Vagina (tissue), 2 donors: ENCODE measurements around the gene PHB1. TPM values are rescaled to one million over a fixed set of nuclear protein-coding genes. Genes with fewer than 3 reads are reported as not detected.

Source experiments
- DNase-seq, 2 donors: peaks; one replicate each; pipeline ENCODE4 v3.0.0-alpha.2; 2017; ENCODE audit errors: extremely low spot score in 2 of 2
- H3K27ac ChIP-seq: fragments of 200-600 bp; sonication (generic); one replicate; pipeline ENCODE4 v1.5.1; 2019
- H3K27me3 ChIP-seq: fragments of 200-600 bp; sonication (generic); one replicate; pipeline ENCODE4 v1.5.1; 2019
- H3K36me3 ChIP-seq, 2 donors: fragments of 200-600 bp; sonication (generic); one replicate each; pipeline ENCODE4 v1.5.1; 2017 to 2019
- H3K4me1 ChIP-seq: fragments of 200-600 bp; sonication (generic); one replicate; pipeline ENCODE4 v1.5.1; 2019
- H3K4me3 ChIP-seq, 2 donors: fragments of 200-600 bp; sonication (generic); 1 replicate in 1 of 2; 2 replicates in 1 of 2; pipeline ENCODE4 v1.5.1; 2016 to 2019
- H3K9me3 ChIP-seq: fragments of 200-600 bp; sonication (generic); one replicate; pipeline ENCODE4 v1.5.1; 2019
- POLR2A ChIP-seq, 2 donors: fragments of 450-650 bp; IDR thresholded peaks; one replicate each; pipeline ENCODE4 v1.6.1; 2017; ENCODE audit warnings: antibody characterized with exemption in 2 of 2, mild to moderate bottlenecking in 2 of 2, moderate library complexity in 2 of 2
- POLR2AphosphoS5 ChIP-seq, 2 donors: sonication (generic); formaldehyde crosslinking; IDR thresholded peaks; one replicate each; pipeline ENCODE4 v1.9.0; 2017; ENCODE audit warnings: antibody characterized with exemption in 2 of 2, mild to moderate bottlenecking in 2 of 2, low read depth in 1 of 2; ENCODE audit not compliant: insufficient read depth in 1 of 2
- intact Hi-C: fragments of 100-400 bp; cut with DNase I; formaldehyde crosslinking; loops from one replicate; pipeline ENCODE4 v1.15.1; 2023
- total RNA-seq: library from RNA; depleted of rRNA; stranded (reverse); fragments of >200 nt; gene quantifications from one replicate; pipeline ENCODE4 v1.2.3, GENCODE V29; 2016
- TF ChIP-seq, protein P1 (sequence below), 3 experiments: fragments of 450-650 bp in 2 of 3; fragments of 200-600 bp in 1 of 3; sonication (generic) in 1 of 3; IDR thresholded peaks; one replicate each; pipeline ENCODE4 v1.5.1; 2017 to 2019; ENCODE audit warnings: antibody characterized with exemption in 3 of 3, mild to moderate bottlenecking in 2 of 3, moderate library complexity in 2 of 3

Gene PHB1
- total RNA-seq, 1 donor from 2014 or later: 58.7 TPM

GRCh38 chr17:49445591-49445990 lies 30.9 kb upstream of the PHB1 start:
- TF ChIP-seq POLR2A (IDR thresholded peaks at IDR 0.05) (no peak), POLR2AphosphoS5 (IDR thresholded peaks at IDR 0.05; ENCODE audit: insufficient read depth in 1 of 2, low read depth in 1 of 2) (no peak)
- TF ChIP-seq, protein P1, sequence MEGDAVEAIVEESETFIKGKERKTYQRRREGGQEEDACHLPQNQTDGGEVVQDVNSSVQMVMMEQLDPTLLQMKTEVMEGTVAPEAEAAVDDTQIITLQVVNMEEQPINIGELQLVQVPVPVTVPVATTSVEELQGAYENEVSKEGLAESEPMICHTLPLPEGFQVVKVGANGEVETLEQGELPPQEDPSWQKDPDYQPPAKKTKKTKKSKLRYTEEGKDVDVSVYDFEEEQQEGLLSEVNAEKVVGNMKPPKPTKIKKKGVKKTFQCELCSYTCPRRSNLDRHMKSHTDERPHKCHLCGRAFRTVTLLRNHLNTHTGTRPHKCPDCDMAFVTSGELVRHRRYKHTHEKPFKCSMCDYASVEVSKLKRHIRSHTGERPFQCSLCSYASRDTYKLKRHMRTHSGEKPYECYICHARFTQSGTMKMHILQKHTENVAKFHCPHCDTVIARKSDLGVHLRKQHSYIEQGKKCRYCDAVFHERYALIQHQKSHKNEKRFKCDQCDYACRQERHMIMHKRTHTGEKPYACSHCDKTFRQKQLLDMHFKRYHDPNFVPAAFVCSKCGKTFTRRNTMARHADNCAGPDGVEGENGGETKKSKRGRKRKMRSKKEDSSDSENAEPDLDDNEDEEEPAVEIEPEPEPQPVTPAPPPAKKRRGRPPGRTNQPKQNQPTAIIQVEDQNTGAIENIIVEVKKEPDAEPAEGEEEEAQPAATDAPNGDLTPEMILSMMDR (IDR thresholded peaks at IDR 0.05): no peak
- Histone ChIP-seq H3K36me3 (no peaks in the 10 kb centered on the region), H3K4me1 (no peaks in the 10 kb centered on the region), H3K27ac (no peak overlapping the region), H3K4me3 (no peak overlapping the region), H3K9me3 (no peaks in the 10 kb centered on the region), H3K27me3 (no peaks in the 10 kb centered on the region)
- intact Hi-C loops: no loop called here
- no peak for DNase-seq

- Histone ChIP-seq H3K4me1 (no peaks in the 10 kb centered on the region), H3K27me3 (no peaks in the 10 kb centered on the region), H3K4me3 (no peak overlapping the region), H3K36me3 (no peaks in the 10 kb centered on the region), H3K27ac (no peak overlapping the region), H3K9me3 (no peaks in the 10 kb centered on the region)
- TF ChIP-seq, protein P1 (IDR thresholded peaks at IDR 0.05): no peak
- TF ChIP-seq POLR2AphosphoS5 (IDR thresholded peaks at IDR 0.05; ENCODE audit: insufficient read depth in 1 of 2, low read depth in 1 of 2) (no peak), POLR2A (IDR thresholded peaks at IDR 0.05) (no peak)
- intact Hi-C loops: no loop called here
- DNase-seq: no peak
Observed at GRCh38 chr17:49444384-49444783, 29.7 kb upstream of the PHB1 start.

DNA sequence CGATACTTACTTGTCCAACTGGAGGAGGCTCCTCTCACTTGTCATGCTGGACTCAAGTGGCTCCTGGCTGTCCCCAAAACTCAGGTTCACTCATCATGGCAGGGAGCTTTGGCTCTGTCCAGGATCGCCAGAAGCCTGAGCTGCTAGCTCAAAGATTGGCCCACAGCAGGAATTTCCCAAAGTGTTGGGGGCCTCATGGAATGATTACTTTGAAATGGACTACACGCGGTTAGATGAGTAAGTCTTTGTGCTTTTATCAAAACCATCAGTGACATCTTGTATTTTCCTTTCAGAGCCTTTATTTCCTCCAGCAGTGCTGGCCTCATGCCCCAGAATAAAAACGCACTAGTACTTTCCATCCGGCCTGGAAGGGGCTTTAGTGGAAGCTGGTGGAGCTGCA lies 29.2 kb upstream of the PHB1 start:
- intact Hi-C loops: no loop called here
- H3K4me1 ChIP-seq: no peaks in the 10 kb centered on the region
- TF ChIP-seq POLR2AphosphoS5 (IDR thresholded peaks at IDR 0.05; ENCODE audit: insufficient read depth in 1 of 2, low read depth in 1 of 2) (no peak), POLR2A (IDR thresholded peaks at IDR 0.05) (no peak)
- TF ChIP-seq, protein P1 (IDR thresholded peaks at IDR 0.05): no peak
- no peaks in the 10 kb centered on the region for H3K9me3 ChIP-seq
- no peaks in the 10 kb centered on the region for H3K36me3 ChIP-seq
- no peak overlapping the region for H3K27ac ChIP-seq
- no peaks in the 10 kb centered on the region for H3K27me3 ChIP-seq
- H3K4me3 ChIP-seq: no peak overlapping the region
- no peak for DNase-seq

DNA sequence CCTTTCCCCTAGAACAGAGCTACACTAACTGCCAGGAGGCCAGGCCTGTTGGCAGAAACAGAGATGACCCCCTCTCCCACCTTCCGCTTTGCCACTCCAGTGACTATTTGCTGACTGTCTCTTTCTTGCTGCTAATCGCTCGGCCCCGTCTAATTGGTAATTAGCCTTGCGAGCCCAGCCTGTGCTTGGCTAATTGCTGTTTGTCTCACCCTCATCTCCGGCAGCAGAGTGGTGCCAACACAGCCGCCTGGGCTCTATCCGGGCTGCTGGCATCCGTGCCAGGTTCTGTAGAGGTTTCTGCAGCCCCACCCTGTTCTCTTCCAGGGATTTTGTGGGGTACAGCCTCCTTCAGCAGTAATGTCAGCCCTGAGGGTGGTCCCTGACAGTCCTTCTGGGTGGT lies 27.4 kb upstream of the PHB1 start:
- no peaks in the 10 kb centered on the region for H3K4me1 ChIP-seq
- no peaks in the 10 kb centered on the region for H3K9me3 ChIP-seq
- intact Hi-C loops: no loop called here
- no peaks in the 10 kb centered on the region for H3K36me3 ChIP-seq
- no peaks in the 10 kb centered on the region for H3K27me3 ChIP-seq
- H3K27ac ChIP-seq: no peak overlapping the region
- DNase-seq: no peak
- TF ChIP-seq POLR2AphosphoS5 (IDR thresholded peaks at IDR 0.05; ENCODE audit: insufficient read depth in 1 of 2, low read depth in 1 of 2): no peak
- TF ChIP-seq POLR2A (IDR thresholded peaks at IDR 0.05): no peak
- TF ChIP-seq, protein P1 (IDR thresholded peaks at IDR 0.05): no peak
- no peak overlapping the region for H3K4me3 ChIP-seq

DNA sequence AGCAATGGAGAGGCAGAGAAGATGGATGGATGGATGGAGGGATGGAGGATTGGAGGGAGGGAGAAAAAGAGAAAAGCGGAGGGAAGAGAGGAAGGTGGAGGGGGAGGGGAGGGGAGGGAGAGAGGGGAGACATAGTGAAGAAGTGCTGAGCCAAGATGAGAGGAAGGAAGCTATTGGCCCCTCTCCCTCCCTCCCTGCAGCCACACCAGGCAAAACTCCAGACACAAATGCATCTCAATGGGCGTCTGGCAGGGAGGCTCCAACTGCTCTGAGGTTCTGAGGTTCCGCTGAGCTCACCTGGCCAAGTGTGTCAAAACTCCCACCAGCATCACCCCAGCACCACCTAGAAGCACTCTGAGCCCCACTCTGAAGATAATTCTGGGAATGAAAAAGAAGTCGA lies 26.9 kb upstream of the PHB1 start:
- no peaks in the 10 kb centered on the region for H3K4me1 ChIP-seq
- no peaks in the 10 kb centered on the region for H3K36me3 ChIP-seq
- no peaks in the 10 kb centered on the region for H3K9me3 ChIP-seq
- H3K27ac ChIP-seq: no peak overlapping the region
- no peak for TF ChIP-seq POLR2A (IDR thresholded peaks at IDR 0.05)
- intact Hi-C loops: no loop called here
- DNase-seq: no peak
- H3K27me3 ChIP-seq: no peaks in the 10 kb centered on the region
- H3K4me3 ChIP-seq: no peak overlapping the region

GRCh38 chr17:49440581-49440980 lies 25.9 kb upstream of the PHB1 start:
- Histone ChIP-seq H3K27me3 (no peaks in the 10 kb centered on the region), H3K4me3 (no peak overlapping the region), H3K36me3 (no peaks in the 10 kb centered on the region), H3K9me3 (no peaks in the 10 kb centered on the region), H3K4me1 (no peaks in the 10 kb centered on the region), H3K27ac (no peak overlapping the region)
- intact Hi-C loops: no loop called here
- no peak for DNase-seq
- no peak for TF ChIP-seq POLR2AphosphoS5 (IDR thresholded peaks at IDR 0.05; ENCODE audit: insufficient read depth in 1 of 2, low read depth in 1 of 2)
- no peak for TF ChIP-seq POLR2A (IDR thresholded peaks at IDR 0.05)
- TF ChIP-seq, protein P1 (IDR thresholded peaks at IDR 0.05): no peak
